ENCODE data around the gene AGR2.

- TF ChIP-seq CTCF (IDR thresholded peaks at IDR 0.05) (no peak), POLR2A (IDR thresholded peaks at IDR 0.05) (no peak)
These were observed 46.8 kb downstream of the AGR2 start for GRCh38 chr7:16758036-16758435.
